CD4-positive, alpha-beta T cell treated with Interleukin-6 for 4 hours (primary cell): ENCODE measurements around the gene ATP2A1.
"Not testable (repeated sequence)": the region's sequence is repeated elsewhere in the genome, so short reads cannot be mapped to it uniquely, and the experiment has no call there.

ENCODE experiments used
- DNase-seq: peaks from one replicate; pipeline ENCODE4 v3.0.0-alpha.2; 2020; ENCODE audit warnings: mixed read lengths

Gene ATP2A1

GRCh38 chr16:28883221-28883996 is 5.1 kb downstream of the ATP2A1 start:
- no peak for DNase-seq

DNA sequence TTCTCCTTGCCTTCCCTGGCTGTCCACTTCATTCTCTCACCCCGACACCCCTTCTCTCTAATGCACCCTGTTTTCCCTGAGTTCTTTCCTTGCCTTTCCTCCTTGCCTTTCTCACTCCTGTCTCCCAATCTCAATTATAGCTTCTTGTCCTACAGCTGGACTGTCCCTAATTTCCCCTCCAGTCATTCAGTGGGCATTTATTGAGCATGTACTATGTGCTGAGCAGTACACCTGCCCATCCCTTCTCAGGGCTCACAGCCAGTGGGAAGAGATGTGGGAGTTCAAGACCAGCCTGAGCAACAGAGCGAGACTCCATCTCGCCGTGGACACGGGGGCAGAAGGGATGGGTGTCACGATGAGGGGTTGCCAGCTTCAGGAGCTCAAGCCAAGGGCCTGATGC is 5.8 kb downstream of the ATP2A1 start:
- no peak for DNase-seq

- DNase-seq = no peak
Observed at GRCh38 chr16:28886945-28887344, 8.7 kb downstream of the ATP2A1 start.

GRCh38 chr16:28890355-28890754 is 12.1 kb downstream of the ATP2A1 start:
- not testable (repeated sequence) for DNase-seq

DNA sequence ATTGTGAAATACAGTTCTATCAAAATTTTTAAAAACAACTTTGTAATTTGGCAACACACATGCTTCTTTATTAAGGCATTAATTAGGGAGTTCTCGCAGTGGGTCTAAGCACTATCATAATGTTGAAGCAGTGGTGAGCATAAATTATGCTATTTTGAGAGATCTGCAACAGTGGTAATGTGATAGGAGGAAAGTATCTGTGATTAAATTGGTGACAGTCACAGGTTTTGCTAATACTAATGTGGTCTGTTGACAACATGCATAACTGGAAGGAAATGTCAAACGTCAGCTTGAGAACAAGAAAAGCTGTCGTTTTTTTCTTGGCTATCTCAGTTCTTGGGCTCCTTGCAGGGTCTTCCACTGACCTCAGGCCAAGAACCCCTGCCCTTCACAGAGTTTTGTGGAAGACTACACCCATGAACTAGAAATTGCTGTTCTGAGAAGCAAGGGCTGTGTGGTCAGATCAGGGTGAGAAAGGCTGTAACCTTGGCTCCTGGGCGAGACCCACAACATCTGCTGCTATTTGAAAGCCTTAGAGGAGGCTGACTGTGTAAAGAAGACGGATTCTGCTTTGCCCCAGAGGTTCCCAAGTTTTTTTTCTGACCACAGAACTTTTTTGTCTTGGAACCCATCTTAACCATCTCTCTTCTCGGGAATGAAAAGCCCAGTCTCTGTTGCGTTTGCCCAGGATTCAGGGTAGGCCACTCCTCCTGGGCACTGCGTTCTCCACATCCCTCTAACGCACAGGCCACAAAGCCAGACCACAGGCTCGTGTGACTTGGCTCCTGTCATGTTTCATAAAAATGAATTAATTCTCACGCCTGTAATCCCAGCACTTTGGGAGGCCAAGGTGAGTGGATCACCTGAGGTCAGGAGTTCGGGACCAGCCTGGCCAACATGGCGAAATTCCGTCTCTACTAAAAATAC is 13.9 kb downstream of the ATP2A1 start:
- no peak for DNase-seq

DNA sequence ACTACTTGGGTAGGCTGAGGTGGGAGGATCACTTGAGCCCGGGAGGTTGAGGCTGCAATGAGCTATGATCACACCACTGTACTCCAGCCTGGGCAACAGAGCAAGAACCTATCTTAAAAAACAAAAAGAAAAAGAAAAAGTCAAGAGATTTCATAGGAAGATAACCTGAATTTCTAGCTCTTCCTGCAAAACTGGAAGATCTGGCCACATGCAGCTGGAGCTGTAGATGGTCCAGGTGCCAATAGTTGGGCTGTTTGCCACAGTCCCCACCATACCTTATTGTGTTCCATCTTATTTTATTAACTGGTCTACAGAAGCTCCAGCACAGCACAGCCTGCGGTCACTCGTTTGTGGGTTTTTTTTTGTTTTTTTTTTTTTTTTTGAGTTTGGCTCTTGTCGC is 15.0 kb downstream of the ATP2A1 start:
- DNase-seq = no peak

DNA sequence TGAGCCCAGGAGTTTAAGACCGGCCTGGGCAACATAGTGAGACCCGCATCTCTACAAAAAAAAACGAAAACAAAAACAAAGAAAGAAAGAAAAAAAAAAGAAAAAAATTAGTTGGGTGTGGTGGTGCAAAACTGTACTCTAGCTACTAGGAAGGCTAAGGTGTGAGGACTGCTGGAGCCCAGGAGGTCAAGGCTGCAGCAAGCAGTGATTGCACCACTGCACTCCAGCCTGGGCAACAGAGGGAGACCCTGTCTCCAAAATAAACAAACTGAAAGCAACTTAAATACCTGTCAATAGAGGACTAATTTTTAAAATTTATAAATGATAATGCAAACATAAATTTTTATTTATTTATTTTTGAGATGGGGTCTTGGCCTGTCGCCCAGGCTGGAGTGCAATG is 17.3 kb downstream of the ATP2A1 start:
- no peak for DNase-seq

DNA sequence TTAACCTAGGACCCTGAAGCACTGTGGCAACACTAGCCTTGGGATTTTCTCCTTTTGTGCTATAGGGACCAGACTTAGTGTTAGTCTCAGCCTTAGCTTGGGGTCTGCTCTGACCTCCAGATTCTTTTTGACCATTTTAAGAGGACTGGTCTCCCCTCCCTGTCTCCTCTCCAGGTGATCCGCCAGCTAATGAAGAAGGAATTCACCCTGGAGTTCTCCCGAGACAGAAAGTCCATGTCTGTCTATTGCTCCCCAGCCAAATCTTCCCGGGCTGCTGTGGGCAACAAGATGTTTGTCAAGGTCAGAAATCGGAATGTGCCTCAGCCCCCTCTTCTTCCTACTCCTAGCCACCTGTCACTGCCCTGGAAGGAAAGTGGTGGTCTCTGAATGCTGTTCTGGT is 19.5 kb downstream of the ATP2A1 start:
- no peak for DNase-seq

DNA sequence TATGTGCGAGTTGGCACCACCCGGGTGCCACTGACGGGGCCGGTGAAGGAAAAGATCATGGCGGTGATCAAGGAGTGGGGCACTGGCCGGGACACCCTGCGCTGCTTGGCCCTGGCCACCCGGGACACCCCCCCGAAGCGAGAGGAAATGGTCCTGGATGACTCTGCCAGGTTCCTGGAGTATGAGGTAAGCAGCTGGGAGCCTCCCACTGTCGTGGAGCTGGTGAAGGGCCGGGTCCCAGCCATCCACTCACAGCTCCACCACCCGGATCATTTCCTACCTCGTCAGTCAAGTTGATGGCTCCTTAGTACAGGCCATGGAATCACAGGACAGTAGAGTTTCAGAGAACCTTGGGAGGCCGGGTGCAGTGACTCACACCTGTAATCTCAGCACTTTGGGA is 20.0 kb downstream of the ATP2A1 start:
- no peak for DNase-seq

- DNase-seq = no peak
Observed at GRCh38 chr16:28898942-28899341, 20.7 kb downstream of the ATP2A1 start.

- no peak for DNase-seq
Observed at GRCh38 chr16:28899882-28900590, 21.7 kb downstream of the ATP2A1 start.

- no peak for DNase-seq
Observed at GRCh38 chr16:28900601-28901000, 22.3 kb downstream of the ATP2A1 start.

DNA sequence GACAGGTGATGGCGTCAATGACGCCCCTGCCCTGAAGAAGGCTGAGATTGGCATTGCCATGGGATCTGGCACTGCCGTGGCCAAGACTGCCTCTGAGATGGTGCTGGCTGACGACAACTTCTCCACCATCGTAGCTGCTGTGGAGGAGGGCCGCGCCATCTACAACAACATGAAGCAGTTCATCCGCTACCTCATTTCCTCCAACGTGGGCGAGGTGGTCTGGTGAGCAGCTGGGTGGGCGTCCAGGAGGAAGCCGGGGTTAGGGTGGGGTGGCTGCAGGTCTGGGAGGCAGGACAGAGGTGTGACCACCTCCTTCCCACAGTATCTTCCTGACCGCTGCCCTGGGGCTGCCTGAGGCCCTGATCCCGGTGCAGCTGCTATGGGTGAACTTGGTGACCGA is 23.6 kb downstream of the ATP2A1 start:
- no peak for DNase-seq

GRCh38 chr16:28902909-28903308 is 24.6 kb downstream of the ATP2A1 start:
- DNase-seq = no peak

- DNase-seq = no peak
Observed at GRCh38 chr16:28903344-28904042, 25.2 kb downstream of the ATP2A1 start.

DNA sequence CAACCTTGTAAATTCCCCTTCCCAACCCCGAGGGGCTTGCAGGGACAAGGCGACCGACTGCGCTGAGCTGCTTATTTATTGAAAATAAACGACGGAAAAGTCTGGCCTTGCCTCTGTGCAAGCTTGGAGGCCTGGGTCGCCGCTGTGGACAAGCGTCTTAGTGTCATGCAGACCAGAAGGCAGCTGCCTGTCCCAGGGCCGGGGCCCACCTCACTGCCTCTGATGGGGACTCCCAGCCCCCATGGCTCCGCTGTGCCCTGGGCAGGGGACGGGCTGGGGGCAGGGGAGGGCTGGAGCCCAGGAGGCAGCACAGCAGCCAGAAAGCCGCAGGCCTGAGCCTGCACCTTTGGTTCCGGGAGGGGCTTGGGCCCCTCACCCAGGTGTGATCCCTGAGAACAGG is 26.1 kb downstream of the ATP2A1 start:
- no peak for DNase-seq

DNA sequence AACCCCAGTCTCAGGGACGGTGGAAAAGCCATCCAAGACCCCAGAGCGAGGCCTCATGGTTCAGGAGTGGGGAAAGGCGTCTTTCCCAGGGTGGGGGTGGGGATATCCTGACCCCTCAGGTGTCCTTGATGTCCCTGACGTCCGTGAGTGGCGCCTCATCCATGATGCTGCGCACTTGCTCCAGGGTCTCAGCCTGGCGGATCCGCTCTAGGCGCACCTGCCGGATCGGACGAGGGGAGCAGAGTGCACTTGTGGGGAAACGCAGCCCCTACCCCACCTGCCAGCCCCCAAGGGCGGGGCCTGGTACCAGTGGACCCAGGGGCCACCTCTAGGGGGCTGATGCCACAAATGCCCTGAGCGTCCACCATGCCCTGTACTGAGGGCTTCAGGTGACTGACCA is 26.5 kb downstream of the ATP2A1 start:
- DNase-seq = no peak

- no peak for DNase-seq
Observed at GRCh38 chr16:28905229-28905754, 27.0 kb downstream of the ATP2A1 start.

- DNase-seq = no peak
Observed at GRCh38 chr16:28905800-28906372, 27.6 kb downstream of the ATP2A1 start.

- DNase-seq = no peak
Observed at GRCh38 chr16:28910086-28911031, 32.1 kb downstream of the ATP2A1 start.

GRCh38 chr16:28912558-28912957 is 34.3 kb downstream of the ATP2A1 start:
- no peak for DNase-seq
